ENCODE results near the gene CMC2. TPM values are rescaled to one million over a fixed set of nuclear protein-coding genes. Genes with fewer than 3 reads are reported as not detected.
A peak's percentile ranks its signal among the peaks of the same experiment; 100 is the strongest.

CMC2 gene
- total and polyA plus RNA-seq, 2 of the 13 experiments (the other 11 are each of a cell fraction or from before 2014, with no cell fraction given): 116 to 129 TPM

- TF ChIP-seq, protein P1, sequence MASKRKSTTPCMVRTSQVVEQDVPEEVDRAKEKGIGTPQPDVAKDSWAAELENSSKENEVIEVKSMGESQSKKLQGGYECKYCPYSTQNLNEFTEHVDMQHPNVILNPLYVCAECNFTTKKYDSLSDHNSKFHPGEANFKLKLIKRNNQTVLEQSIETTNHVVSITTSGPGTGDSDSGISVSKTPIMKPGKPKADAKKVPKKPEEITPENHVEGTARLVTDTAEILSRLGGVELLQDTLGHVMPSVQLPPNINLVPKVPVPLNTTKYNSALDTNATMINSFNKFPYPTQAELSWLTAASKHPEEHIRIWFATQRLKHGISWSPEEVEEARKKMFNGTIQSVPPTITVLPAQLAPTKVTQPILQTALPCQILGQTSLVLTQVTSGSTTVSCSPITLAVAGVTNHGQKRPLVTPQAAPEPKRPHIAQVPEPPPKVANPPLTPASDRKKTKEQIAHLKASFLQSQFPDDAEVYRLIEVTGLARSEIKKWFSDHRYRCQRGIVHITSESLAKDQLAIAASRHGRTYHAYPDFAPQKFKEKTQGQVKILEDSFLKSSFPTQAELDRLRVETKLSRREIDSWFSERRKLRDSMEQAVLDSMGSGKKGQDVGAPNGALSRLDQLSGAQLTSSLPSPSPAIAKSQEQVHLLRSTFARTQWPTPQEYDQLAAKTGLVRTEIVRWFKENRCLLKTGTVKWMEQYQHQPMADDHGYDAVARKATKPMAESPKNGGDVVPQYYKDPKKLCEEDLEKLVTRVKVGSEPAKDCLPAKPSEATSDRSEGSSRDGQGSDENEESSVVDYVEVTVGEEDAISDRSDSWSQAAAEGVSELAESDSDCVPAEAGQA (IDR thresholded peaks at IDR 0.05; ENCODE audit: low read depth): no peak
- TF ChIP-seq, protein P1 (CRISPR knock-in tag; IDR thresholded peaks at IDR 0.05; ENCODE audit: borderline replicate concordance): no peak
- TF ChIP-seq ZNF292 (CRISPR knock-in tag; IDR thresholded peaks at IDR 0.05; ENCODE audit: borderline replicate concordance, low read depth): peak; percentile 65; the same call in 1 of the 2 replicates
- no peak for TF ChIP-seq ISL2 (CRISPR knock-in tag; IDR thresholded peaks at IDR 0.05)
- TF ChIP-seq ZNF256 (CRISPR knock-in tag; conservative IDR thresholded peaks at IDR 0.05): no peak
- no peak for TF ChIP-seq ZEB1 (IDR thresholded peaks at IDR 0.05; ENCODE audit: insufficient replicate concordance, low read depth)
- TF ChIP-seq EED (CRISPR knock-in tag; IDR thresholded peaks at IDR 0.05): no peak
- TF ChIP-seq ZNF883 (CRISPR knock-in tag; IDR thresholded peaks at IDR 0.05; ENCODE audit: not compliant biosample characterization): no peak
- TF ChIP-seq ZNF83 (CRISPR knock-in tag; IDR thresholded peaks at IDR 0.05; ENCODE audit: borderline replicate concordance): no peak
- TF ChIP-seq, protein P2, sequence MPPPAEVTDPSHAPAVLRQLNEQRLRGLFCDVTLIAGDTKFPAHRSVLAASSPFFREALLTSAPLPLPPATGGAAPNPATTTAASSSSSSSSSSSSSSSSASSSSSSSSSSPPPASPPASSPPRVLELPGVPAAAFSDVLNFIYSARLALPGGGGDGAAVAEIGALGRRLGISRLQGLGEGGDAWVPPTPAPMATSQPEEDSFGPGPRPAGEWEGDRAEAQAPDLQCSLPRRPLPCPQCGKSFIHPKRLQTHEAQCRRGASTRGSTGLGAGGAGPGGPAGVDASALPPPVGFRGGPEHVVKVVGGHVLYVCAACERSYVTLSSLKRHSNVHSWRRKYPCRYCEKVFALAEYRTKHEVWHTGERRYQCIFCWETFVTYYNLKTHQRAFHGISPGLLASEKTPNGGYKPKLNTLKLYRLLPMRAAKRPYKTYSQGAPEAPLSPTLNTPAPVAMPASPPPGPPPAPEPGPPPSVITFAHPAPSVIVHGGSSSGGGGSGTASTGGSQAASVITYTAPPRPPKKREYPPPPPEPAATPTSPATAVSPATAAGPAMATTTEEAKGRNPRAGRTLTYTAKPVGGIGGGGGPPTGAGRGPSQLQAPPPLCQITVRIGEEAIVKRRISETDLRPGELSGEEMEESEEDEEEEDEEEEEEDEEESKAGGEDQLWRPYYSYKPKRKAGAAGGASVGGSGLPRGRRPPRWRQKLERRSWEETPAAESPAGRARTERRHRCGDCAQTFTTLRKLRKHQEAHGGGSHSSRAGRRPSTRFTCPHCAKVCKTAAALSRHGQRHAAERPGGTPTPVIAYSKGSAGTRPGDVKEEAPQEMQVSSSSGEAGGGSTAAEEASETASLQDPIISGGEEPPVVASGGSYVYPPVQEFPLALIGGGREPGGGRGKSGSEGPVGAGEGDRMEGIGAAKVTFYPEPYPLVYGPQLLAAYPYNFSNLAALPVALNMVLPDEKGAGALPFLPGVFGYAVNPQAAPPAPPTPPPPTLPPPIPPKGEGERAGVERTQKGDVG (CRISPR knock-in tag; IDR thresholded peaks at IDR 0.05; ENCODE audit: borderline replicate concordance): peak; percentile 36; the same call in 1 of the 2 replicates
- TF ChIP-seq ZMYM2 (CRISPR knock-in tag; IDR thresholded peaks at IDR 0.05): no peak
- TF ChIP-seq, protein P3, sequence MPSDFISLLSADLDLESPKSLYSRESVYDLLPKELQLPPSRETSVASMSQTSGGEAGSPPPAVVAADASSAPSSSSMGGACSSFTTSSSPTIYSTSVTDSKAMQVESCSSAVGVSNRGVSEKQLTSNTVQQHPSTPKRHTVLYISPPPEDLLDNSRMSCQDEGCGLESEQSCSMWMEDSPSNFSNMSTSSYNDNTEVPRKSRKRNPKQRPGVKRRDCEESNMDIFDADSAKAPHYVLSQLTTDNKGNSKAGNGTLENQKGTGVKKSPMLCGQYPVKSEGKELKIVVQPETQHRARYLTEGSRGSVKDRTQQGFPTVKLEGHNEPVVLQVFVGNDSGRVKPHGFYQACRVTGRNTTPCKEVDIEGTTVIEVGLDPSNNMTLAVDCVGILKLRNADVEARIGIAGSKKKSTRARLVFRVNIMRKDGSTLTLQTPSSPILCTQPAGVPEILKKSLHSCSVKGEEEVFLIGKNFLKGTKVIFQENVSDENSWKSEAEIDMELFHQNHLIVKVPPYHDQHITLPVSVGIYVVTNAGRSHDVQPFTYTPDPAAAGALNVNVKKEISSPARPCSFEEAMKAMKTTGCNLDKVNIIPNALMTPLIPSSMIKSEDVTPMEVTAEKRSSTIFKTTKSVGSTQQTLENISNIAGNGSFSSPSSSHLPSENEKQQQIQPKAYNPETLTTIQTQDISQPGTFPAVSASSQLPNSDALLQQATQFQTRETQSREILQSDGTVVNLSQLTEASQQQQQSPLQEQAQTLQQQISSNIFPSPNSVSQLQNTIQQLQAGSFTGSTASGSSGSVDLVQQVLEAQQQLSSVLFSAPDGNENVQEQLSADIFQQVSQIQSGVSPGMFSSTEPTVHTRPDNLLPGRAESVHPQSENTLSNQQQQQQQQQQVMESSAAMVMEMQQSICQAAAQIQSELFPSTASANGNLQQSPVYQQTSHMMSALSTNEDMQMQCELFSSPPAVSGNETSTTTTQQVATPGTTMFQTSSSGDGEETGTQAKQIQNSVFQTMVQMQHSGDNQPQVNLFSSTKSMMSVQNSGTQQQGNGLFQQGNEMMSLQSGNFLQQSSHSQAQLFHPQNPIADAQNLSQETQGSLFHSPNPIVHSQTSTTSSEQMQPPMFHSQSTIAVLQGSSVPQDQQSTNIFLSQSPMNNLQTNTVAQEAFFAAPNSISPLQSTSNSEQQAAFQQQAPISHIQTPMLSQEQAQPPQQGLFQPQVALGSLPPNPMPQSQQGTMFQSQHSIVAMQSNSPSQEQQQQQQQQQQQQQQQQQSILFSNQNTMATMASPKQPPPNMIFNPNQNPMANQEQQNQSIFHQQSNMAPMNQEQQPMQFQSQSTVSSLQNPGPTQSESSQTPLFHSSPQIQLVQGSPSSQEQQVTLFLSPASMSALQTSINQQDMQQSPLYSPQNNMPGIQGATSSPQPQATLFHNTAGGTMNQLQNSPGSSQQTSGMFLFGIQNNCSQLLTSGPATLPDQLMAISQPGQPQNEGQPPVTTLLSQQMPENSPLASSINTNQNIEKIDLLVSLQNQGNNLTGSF (CRISPR knock-in tag; IDR thresholded peaks at IDR 0.05): no peak
- TF ChIP-seq, protein P4, sequence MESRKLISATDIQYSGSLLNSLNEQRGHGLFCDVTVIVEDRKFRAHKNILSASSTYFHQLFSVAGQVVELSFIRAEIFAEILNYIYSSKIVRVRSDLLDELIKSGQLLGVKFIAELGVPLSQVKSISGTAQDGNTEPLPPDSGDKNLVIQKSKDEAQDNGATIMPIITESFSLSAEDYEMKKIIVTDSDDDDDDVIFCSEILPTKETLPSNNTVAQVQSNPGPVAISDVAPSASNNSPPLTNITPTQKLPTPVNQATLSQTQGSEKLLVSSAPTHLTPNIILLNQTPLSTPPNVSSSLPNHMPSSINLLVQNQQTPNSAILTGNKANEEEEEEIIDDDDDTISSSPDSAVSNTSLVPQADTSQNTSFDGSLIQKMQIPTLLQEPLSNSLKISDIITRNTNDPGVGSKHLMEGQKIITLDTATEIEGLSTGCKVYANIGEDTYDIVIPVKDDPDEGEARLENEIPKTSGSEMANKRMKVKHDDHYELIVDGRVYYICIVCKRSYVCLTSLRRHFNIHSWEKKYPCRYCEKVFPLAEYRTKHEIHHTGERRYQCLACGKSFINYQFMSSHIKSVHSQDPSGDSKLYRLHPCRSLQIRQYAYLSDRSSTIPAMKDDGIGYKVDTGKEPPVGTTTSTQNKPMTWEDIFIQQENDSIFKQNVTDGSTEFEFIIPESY (CRISPR knock-in tag; IDR thresholded peaks at IDR 0.05): peak; percentile 47; the same call in 1 of the 2 replicates
Observed at GRCh38 chr16:80954985-80955384, 51.7 kb downstream of the CMC2 start (continued).
